HepG2 (cell line): ENCODE measurements around the gene LYPLA2. TPM values are rescaled to one million over a fixed set of nuclear protein-coding genes. Genes with fewer than 3 reads are reported as not detected.

Source experiments
- ATAC-seq: fragments of 200-7000 bp; cut with Tn5 transposase; 3 replicates; pipeline ENCODE4 v1.9.1; 2020; ENCODE audit warnings: mild to moderate bottlenecking, moderate library complexity
- BruUV-seq: library from RNA; stranded (reverse); fragments of 400-500 nt; replicated peaks from 2 replicates; lab custom pipeline; 2021; lab: Mats Ljungman, UMichigan
- CTCF ChIA-PET: fragments of 300-600 bp; formaldehyde crosslinking; extraction: SDS; loops from one replicate; lab custom pipeline; 2021; ENCODE audit warnings: low total read pairs, inconsistent platforms, low intra/inter-chr PET ratio; lab: Yijun Ruan, JAX
- POLR2A ChIA-PET: fragments of 350-600 bp; sonication (Branson Sonifier 250); formaldehyde crosslinking; loops from one replicate; lab custom pipeline; 2020; ENCODE audit warnings: antibody characterized with exemption, inconsistent platforms; lab: Yijun Ruan, JAX
- DNase-seq: peaks from one replicate; pipeline ENCODE4 v3.0.0-alpha.2; 2015; ENCODE audit warnings: low spot score
- FAIRE-seq: peaks from 3 replicates; lab custom pipeline; 2011; peaks lifted over from hg19 to GRCh38; lab: Jason Lieb, UNC
- H2AFZ ChIP-seq: one replicate; pipeline ENCODE4 v1.6.1; 2011; ENCODE audit warnings: low read length, inconsistent platforms
- H3K27ac ChIP-seq: fragments of 300-600 bp; 3 replicates; pipeline ENCODE4 v1.8.0; 2011; ENCODE audit warnings: mixed run types, mild to moderate bottlenecking, mixed read lengths, low read length, inconsistent platforms; ENCODE audit not compliant: insufficient read depth; ENCODE audit errors: extremely low read length
- H3K27me3 ChIP-seq, 2 experiments: fragments of 200-600 bp in 1 of 2; 2 replicates in 1 of 2; 3 replicates in 1 of 2; pipeline versions ENCODE4 v1.6.0 to v1.8.0; 2011; ENCODE audit warnings: low read length in 2 of 2, mild to moderate bottlenecking in 2 of 2, moderate library complexity in 2 of 2, inconsistent platforms in 1 of 2; ENCODE audit not compliant: insufficient read depth in 2 of 2, control insufficient read depth in 1 of 2
- H3K36me3 ChIP-seq, 2 experiments: fragments of 200-600 bp in 1 of 2; replicated peaks in 1 of 2; 2 replicates in 1 of 2; 3 replicates in 1 of 2; pipeline versions ENCODE4 v1.5.1 to v1.8.0; 2011; ENCODE audit warnings: low read length in 2 of 2, inconsistent platforms in 1 of 2; ENCODE audit not compliant: insufficient read depth in 2 of 2, control insufficient read depth in 1 of 2
- H3K4me1 ChIP-seq: 2 replicates; pipeline ENCODE4 v1.5.1; 2012; ENCODE audit warnings: low read length, inconsistent platforms; ENCODE audit not compliant: insufficient read depth
- H3K4me2 ChIP-seq: 2 replicates; pipeline ENCODE4 v1.6.0; 2011; ENCODE audit warnings: low read depth, low read length, inconsistent platforms
- H3K4me3 ChIP-seq, 3 experiments: fragments of 200-600 bp in 1 of 3; sonication (generic), shearing (Covaris generic) in 1 of 3; replicated peaks in 1 of 3; 2 replicates each; pipeline ENCODE4 v1.5.1; 2011 to 2016; ENCODE audit warnings: low read length in 3 of 3, inconsistent platforms in 2 of 3, low read depth in 2 of 3, mild to moderate bottlenecking in 2 of 3, control low read depth in 1 of 3, mixed read lengths in 1 of 3; ENCODE audit not compliant: insufficient read depth in 1 of 3
- H3K79me2 ChIP-seq: one replicate; pipeline ENCODE4 v1.6.1; 2011; ENCODE audit warnings: low read length, inconsistent platforms; ENCODE audit not compliant: insufficient read depth
- H3K9ac ChIP-seq: 2 replicates; pipeline ENCODE4 v1.6.0; 2011; ENCODE audit warnings: mild to moderate bottlenecking, low read depth, low read length, inconsistent platforms; ENCODE audit not compliant: insufficient read depth
- H3K9me3 ChIP-seq: 2 replicates; pipeline ENCODE4 v1.5.1; 2012; ENCODE audit warnings: mild to moderate bottlenecking, low read length
- H4K20me1 ChIP-seq: 2 replicates; pipeline ENCODE4 v1.6.0; 2011; ENCODE audit warnings: inconsistent platforms, mild to moderate bottlenecking, low read length, moderate library complexity; ENCODE audit not compliant: insufficient read depth
- AKAP8 ChIP-seq: sonication (generic); formaldehyde crosslinking; IDR thresholded peaks from 2 replicates; pipeline ENCODE4 v1.5.1; 2020; ENCODE audit warnings: mild to moderate bottlenecking, missing genetic modification reagents
- ELF4 ChIP-seq: sonication (generic); formaldehyde crosslinking; IDR thresholded peaks from 2 replicates; pipeline ENCODE4 v1.5.0; 2020; ENCODE audit warnings: missing genetic modification reagents, mild to moderate bottlenecking, moderate library complexity, borderline replicate concordance
- ESRRA ChIP-seq: sonication (generic); formaldehyde crosslinking; IDR thresholded peaks from 2 replicates; pipeline ENCODE4 v1.5.1; 2020; ENCODE audit warnings: mild to moderate bottlenecking, low read depth, missing genetic modification reagents
- JUN ChIP-seq: sonication (generic); formaldehyde crosslinking; IDR thresholded peaks from 2 replicates; pipeline ENCODE4 v1.4.0; 2020; ENCODE audit warnings: mild to moderate bottlenecking, missing genetic modification reagents
- KLF16 ChIP-seq, 2 experiments: sonication (generic) in 1 of 2; formaldehyde crosslinking in 1 of 2; IDR thresholded peaks; 2 replicates each; pipeline versions ENCODE4 v1.6.1 to v1.8.0; 2016 to 2023; ENCODE audit warnings: missing genetic modification reagents in 2 of 2, missing compliant biosample characterization in 1 of 2
- MXI1 ChIP-seq: IDR thresholded peaks from 3 replicates; pipeline ENCODE4 v1.6.1; 2012; ENCODE audit warnings: low read depth, low read length, inconsistent platforms, borderline replicate concordance
- NCOA5 ChIP-seq: sonication (generic); formaldehyde crosslinking; IDR thresholded peaks from 2 replicates; pipeline ENCODE4 v1.4.0; 2020; ENCODE audit warnings: missing genetic modification reagents
- RNF2 ChIP-seq: fragments of 450-650 bp; conservative IDR thresholded peaks from 2 replicates; pipeline ENCODE4 v1.6.1; 2016; ENCODE audit warnings: low read depth
- ZBTB4 ChIP-seq: sonication (generic); formaldehyde crosslinking; IDR thresholded peaks from 2 replicates; pipeline ENCODE4 v1.4.0; 2020; ENCODE audit warnings: missing genetic modification reagents, mild to moderate bottlenecking, borderline replicate concordance
- ZFYVE20 ChIP-seq: sonication (generic); formaldehyde crosslinking; IDR thresholded peaks from 2 replicates; pipeline ENCODE4 v1.8.0; 2023; ENCODE audit warnings: low read depth, mild to moderate bottlenecking, moderate library complexity, missing genetic modification reagents, borderline replicate concordance
- ZHX1 ChIP-seq: sonication (generic); formaldehyde crosslinking; IDR thresholded peaks from 2 replicates; pipeline ENCODE4 v1.8.1; 2022; ENCODE audit warnings: low read depth, mild to moderate bottlenecking, missing genetic modification reagents
- ZNF124 ChIP-seq: sonication (generic); formaldehyde crosslinking; IDR thresholded peaks from 2 replicates; pipeline ENCODE4 v1.4.0; 2020; ENCODE audit warnings: missing genetic modification reagents
- ZNF234 ChIP-seq: sonication (generic); formaldehyde crosslinking; conservative IDR thresholded peaks from 2 replicates; pipeline ENCODE4 v1.5.1; 2020; ENCODE audit warnings: mild to moderate bottlenecking, missing genetic modification reagents
- ZNF343 ChIP-seq: sonication (generic); formaldehyde crosslinking; IDR thresholded peaks from 2 replicates; pipeline ENCODE4 v1.4.0; 2020; ENCODE audit warnings: mild to moderate bottlenecking, missing genetic modification reagents
- ZNF577 ChIP-seq: sonication (generic); formaldehyde crosslinking; IDR thresholded peaks from 2 replicates; pipeline ENCODE4 v1.4.0; 2020; ENCODE audit warnings: mild to moderate bottlenecking, low read depth, missing genetic modification reagents, borderline replicate concordance
- ZNF839 ChIP-seq: sonication (generic); formaldehyde crosslinking; IDR thresholded peaks from 2 replicates; pipeline ENCODE4 v1.4.0; 2020; ENCODE audit warnings: missing genetic modification reagents, mild to moderate bottlenecking, borderline replicate concordance
- WGBS: methylation state at CpG from one replicate; pipeline ENCODE4 v1.1.6; 2017; ENCODE audit warnings: low lambda C conversion rate; 5-methylcytosine and 5-hydroxymethylcytosine counted together
- in situ Hi-C: cut with HindIII; loops from 2 replicates; pipeline ENCODE4 v1.10.0; 2017; ENCODE audit warnings: low pct_unique_long_range_greater_than_20kb; ENCODE audit not compliant: extremely low pct_ligation_motif_present
- intact Hi-C: fragments of 100-400 bp; cut with micrococcal nuclease; formaldehyde crosslinking; loops from one replicate; pipeline ENCODE4 v1.10.0; 2022; ENCODE audit not compliant: unreplicated experiment
- polyA plus RNA-seq, 8 experiments: library from polyadenylated mRNA; depleted of rRNA in 3 of 8; stranded (reverse) in 7 of 8; unstranded in 1 of 8; fragments of >200 nt; fragmentation: Illumina TruSeq in 4 of 8; extraction: Trizol in 4 of 8; gene quantifications; 2 replicates each; pipeline versions ENCODE4 v1.2.1 to v1.2.3, GENCODE V29; 2011 to 2016; ENCODE audit warnings: low read depth in 4 of 8, missing spikeins in 1 of 8, mixed read lengths in 1 of 8; ENCODE audit not compliant: insufficient read depth in 1 of 8
- total RNA-seq, 5 experiments: library from RNA; depleted of rRNA; stranded (reverse); fragments of >200 nt; fragmentation: Illumina TruSeq; extraction: Trizol; gene quantifications; 2 replicates each; pipeline ENCODE4 v1.2.3, GENCODE V29; 2016; ENCODE audit warnings: low read depth in 1 of 5
- TF ChIP-seq, protein P1 (sequence below): sonication (generic); formaldehyde crosslinking; IDR thresholded peaks from 2 replicates; pipeline ENCODE4 v1.4.0; 2020; ENCODE audit warnings: low read depth, mild to moderate bottlenecking, missing genetic modification reagents

LYPLA2 gene
- total and polyA plus RNA-seq, 2 of the 13 experiments (the other 11 are each of a cell fraction or from before 2014, with no cell fraction given), result 72.1 to 73.2 TPM

- no peaks in the 10 kb centered on the region for H3K9me3 ChIP-seq
- H3K4me3 ChIP-seq, result no peak overlapping the region
- in situ Hi-C loops, result loop anchor here (5.0 kb wide), 2 partner anchors 58 to 108 kb away; partner anchors contain the start of gene FUCA1
- no peak overlapping the region for H2AFZ ChIP-seq
- ChIA-PET CTCF (interaction anchor here (1.7 to 2.5 kb wide), 3 partner anchors 45 to 107 kb away, joined by 10 to 15 read pairs (median 14); partner anchors contain the start of gene FUCA1), POLR2A (interaction anchor here (0.9 to 4.7 kb wide), 8 partner anchors 9 to 107 kb away, joined by 3 to 71 read pairs (median 6); partner anchors contain the start of genes FUCA1, GALE, HMGCL and PITHD1)
- H3K4me1 ChIP-seq, result peaks cover 36% of the 10 kb centered on the region
- FAIRE-seq, result peak; percentile 82
- peak; percentile 89 for ATAC-seq
- H3K79me2 ChIP-seq, result no peaks in the 10 kb centered on the region
- H3K27ac ChIP-seq, result peak overlapping the region; percentile 59
- 3% methylated on average over 4 of the region's 6 CpGs for WGBS
- H3K27me3 ChIP-seq, result no peaks in the 10 kb centered on the region
- DNase-seq, result peak; percentile 78
- intact Hi-C loops, result loop anchor here (1.0 to 2.0 kb wide), 2 partner anchors 45 to 107 kb away; no protein-coding TSS in a partner anchor
- peaks cover 3 to 14% of the 10 kb centered on the region in 2 experiments; a peak in 3 of 5 replicates for H3K36me3 ChIP-seq
- H3K4me2 ChIP-seq, result peak overlapping the region; percentile 54
- no TSS peak for BruUV-seq
- peak overlapping the region; percentile 35; the same call in 1 of the 2 replicates for H3K9ac ChIP-seq
- H4K20me1 ChIP-seq, result no peaks in the 10 kb centered on the region
- TF ChIP-seq NCOA5 (CRISPR knock-in tag) (no peak), ZFYVE20 (CRISPR knock-in tag) (no peak), ZNF234 (CRISPR knock-in tag) (no peak), AKAP8 (no peak), ZNF343 (CRISPR knock-in tag) (no peak), ELF4 (CRISPR knock-in tag) (no peak), KLF16 (CRISPR knock-in tag; IDR thresholded peaks at IDR 0.05) (peak in 1 of 2 experiments; percentile 59; a peak in 1 of 4 replicates), JUN (no peak), ZHX1 (CRISPR knock-in tag) (no peak), ZNF577 (CRISPR knock-in tag) (no peak), ZNF124 (CRISPR knock-in tag) (no peak), RNF2 (no peak), ESRRA (CRISPR knock-in tag) (no peak), ZBTB4 (CRISPR knock-in tag) (no peak), MXI1 (peak; percentile 18; the same call in 1 of the 3 replicates), ZNF839 (CRISPR knock-in tag) (no peak)
- TF ChIP-seq, protein P1, sequence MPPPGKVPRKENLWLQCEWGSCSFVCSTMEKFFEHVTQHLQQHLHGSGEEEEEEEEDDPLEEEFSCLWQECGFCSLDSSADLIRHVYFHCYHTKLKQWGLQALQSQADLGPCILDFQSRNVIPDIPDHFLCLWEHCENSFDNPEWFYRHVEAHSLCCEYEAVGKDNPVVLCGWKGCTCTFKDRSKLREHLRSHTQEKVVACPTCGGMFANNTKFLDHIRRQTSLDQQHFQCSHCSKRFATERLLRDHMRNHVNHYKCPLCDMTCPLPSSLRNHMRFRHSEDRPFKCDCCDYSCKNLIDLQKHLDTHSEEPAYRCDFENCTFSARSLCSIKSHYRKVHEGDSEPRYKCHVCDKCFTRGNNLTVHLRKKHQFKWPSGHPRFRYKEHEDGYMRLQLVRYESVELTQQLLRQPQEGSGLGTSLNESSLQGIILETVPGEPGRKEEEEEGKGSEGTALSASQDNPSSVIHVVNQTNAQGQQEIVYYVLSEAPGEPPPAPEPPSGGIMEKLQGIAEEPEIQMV, result no peak
Observed at GRCh38 chr1:23809751-23810171, 18.8 kb downstream of the LYPLA2 start.
